HT-29 (cell line): Measurements from ENCODE around the gene CLSTN3. TPM values are rescaled to one million over a fixed set of nuclear protein-coding genes. Genes with fewer than 3 reads are reported as not detected.

ENCODE experiments used
- DNase-seq: peaks from one replicate; pipeline ENCODE4 v3.0.0-alpha.2; 2015; ENCODE audit warnings: low spot score
- total RNA-seq: library from RNA; depleted of rRNA; stranded (reverse); fragments of >200 nt; shearing (Covaris generic); gene quantifications from 2 replicates; pipeline ENCODE4 v1.2.3, GENCODE V29; 2014; rRNA removed

The CLSTN3 gene
- total RNA-seq = 15.3 and 16.9 TPM in 2 replicates

- DNase-seq = peak; percentile 40
Observed at GRCh38 chr12:7129872-7130691, at the start of gene CLSTN3. Gene CLSTN3 (plus strand): TSS chr12:7130371. CDS start chr12:7130649, 278 bp downstream.

DNA sequence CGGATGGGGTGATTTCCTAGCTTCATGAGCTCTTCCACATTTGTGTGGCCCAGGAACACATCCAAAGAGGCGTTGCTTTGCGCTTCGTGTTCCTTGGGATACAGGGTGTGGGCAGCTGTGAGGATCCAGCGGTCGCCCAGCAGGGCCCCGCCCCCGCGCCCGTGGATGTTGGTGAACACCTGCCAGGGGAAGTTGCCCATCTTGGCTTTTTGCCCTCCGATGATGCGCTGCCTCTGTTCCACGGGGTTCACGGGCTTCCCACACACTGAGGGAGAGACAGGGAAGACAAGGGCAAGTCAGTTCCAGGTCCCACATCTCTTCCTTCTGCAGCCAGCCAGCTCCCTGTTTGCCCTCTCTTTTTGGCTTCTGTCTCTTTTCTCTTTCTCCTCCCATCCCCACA lies 49.1 kb upstream of the CLSTN3 start:
- DNase-seq = no peak

- no peak for DNase-seq
Observed at GRCh38 chr12:7083125-7083524, 47.0 kb upstream of the CLSTN3 start.

GRCh38 chr12:7089196-7089871 lies 40.8 kb upstream of the CLSTN3 start:
- DNase-seq = no peak

DNA sequence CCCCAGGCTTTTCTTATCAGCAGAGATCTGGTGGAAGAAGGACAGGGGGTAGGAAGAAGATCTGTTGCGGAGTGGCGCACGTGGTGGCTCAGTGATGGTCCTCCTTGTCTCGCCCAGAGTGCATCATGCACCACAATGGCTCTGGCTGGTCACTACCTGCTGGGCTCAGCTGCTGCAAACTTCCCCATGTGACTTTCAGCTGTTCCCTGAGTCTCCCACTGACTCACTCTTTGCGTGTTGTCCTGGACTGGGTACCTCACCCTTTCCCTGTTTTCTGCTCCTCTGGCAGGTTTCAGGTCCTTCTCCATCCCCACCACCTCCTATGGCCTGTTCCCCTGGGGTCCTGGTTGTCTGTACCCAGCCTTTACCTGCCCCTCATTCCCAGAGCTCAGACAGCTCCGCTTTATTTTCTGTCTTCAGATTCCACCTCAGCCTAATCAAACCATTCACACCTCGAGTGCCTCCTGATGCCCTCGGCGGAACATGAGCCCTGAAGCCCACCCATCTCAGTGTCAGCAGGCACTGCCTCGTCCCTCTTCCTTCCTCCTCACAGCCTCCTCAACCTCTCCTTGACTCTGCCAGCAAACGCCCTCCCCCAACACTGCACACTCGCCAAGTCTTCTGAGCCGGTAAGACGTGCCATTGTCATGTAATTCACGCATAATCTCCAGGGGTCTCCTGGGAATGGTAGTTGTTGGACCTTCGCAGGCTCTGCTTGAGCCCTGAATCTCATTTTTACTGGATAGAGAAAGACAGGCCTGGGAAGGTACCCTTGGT lies 39.8 kb upstream of the CLSTN3 start:
- DNase-seq = no peak

DNA sequence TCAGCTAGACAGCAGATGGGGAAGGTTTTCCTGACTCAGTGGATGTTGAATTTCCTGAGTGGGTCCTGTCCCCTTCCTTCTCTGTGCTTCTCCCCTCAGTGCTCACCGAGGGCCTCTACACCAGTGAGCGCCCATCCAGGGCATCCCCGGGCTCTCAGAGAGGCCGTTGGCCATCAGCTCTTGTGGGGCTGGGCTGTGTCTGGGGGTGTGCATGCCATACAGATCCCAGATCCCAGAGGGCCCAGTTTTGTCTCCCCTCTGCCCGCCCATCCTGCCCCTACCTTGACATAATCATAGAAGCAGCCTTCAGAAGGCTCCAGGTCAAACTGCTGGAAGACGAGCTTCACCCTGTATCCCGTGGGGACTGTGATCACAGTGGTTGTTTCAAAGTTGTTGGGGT lies 39.0 kb upstream of the CLSTN3 start:
- DNase-seq = no peak

DNA sequence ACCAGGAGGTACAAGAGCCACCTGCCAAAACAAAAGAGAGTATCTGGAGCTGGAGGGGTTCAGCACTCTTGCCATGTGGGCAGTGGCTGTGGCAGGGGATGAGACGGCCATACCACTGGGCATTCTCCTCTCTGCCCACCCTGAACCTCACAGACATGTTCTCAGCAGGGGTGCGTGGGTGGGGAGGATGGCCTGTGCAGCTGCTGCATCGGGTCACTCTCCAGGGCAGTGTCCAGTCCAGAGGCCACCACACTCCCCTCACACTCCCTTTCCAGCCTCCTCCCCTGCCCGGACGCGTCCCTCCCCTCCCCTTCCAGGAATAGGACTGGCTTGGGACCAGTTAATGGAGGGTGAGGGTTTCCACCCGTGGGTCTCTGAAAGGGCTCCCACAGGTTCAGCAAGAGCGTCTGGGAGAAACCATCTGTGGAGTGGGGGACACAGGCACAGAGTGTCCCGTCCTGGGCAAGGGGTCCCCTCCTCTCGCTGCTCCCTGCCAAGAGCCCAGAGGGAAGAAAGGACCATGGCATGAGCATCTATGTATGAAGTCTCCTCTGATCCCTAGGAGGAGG lies 38.4 kb upstream of the CLSTN3 start:
- DNase-seq = no peak

- DNase-seq = peak; percentile 58
Observed at GRCh38 chr12:7092229-7092985, 37.8 kb upstream of the CLSTN3 start, which contains the start of gene C1R. Gene C1R (minus strand): TSS chr12:7092445. CDS start chr12:7092388, 57 bp downstream.

DNA sequence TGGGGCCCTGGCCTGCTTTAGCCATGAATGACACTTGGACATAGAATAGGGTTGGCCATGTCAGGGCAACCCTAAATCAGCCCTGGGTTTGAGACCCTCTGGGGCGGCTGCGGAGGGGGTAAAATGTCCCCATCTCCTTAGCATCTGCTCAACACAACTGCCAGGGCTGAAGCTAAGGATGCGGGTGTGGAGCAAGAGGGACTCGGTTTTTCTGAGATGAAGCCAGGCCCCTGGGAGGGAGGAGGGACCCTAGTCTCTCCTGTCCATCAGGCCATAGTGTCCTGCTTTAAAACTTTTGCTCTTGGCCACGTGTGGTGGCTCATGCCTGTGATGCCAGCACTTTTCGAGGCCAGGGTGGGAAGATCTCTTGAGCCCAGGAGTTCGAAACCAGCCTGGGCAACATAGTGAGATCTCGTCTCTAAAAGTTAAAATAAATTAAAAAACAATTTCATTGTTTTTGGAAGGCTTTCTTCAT lies 37.1 kb upstream of the CLSTN3 start:
- no peak for DNase-seq

DNA sequence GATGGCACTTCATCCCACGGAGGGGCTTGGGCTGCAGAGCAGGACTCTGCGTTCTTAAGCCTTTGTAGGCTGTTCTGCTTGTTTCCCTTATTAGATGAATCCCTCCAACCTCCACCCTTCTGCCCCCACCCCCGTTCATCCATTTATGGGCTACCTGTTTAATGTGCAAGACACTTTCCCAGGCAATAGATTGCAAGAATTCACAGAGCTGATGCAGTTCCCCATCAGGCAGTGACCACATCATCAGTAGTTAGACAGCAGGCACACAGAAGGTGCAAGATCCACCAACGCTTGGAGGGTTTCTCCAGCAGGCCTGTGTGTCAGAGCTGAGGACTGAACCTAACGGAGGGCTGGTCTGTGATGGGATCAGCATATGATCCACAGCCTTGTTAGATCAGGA lies 36.7 kb upstream of the CLSTN3 start:
- no peak for DNase-seq

DNA sequence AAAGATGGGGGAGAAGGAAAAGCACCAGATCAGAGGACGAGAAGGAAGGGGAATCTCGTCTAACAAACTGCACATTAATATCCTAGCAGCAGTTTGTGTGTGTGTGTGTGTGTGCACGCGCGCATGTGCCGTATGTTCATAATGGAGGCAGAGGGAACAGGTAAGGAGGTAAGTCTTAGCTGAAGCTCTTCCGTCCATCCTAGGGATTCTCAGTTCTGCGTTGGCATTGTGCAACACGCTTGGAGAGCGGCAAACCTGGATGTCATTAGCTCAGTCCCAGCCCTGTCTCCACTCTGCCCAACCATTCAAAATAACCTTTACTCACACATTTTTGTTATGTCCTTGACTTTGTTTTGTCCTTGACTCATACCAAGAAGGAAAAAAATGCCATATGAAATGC lies 36.3 kb upstream of the CLSTN3 start:
- no peak for DNase-seq

GRCh38 chr12:7096006-7096932 lies 33.9 kb upstream of the CLSTN3 start:
- no peak for DNase-seq

DNA sequence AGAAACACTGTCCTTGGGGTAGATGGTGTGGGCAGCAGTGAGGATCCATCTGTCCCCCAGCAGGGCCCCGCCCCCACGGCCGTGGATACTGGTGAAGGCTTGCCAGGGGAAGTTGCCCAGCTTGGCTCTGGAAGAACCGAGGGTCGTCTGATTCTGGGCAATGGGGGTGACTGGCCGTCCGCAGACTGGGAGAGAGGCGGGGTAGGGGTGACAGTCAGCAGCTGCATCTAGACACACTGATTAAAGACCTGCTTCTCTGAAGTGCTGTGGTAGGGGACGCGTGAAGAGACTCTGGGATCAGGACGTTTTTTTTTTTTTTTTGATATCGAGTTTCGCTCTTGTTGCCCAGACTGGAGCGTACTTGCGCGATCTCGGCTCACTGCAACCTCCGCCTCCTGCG lies 33.2 kb upstream of the CLSTN3 start:
- no peak for DNase-seq

- no peak for DNase-seq
Observed at GRCh38 chr12:7099290-7099996, 30.7 kb upstream of the CLSTN3 start.

DNA sequence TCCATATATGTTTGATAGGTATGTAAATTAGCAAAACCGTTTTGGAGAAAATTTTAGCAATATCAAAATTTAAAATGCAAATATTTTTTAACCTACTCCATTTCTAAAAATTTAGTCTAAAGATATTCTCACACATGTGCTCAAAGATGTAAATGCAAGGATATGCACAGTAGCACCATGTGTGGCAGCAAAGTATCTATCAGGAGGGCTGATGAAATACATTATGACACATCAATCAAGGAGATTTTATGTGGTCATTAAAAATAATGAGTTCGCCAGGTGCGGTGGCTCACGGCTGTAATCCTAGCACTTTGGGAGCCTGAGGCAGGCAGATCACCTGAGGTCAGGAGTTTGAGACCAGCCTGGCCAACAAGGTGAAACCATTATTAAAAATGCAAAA lies 29.9 kb upstream of the CLSTN3 start:
- DNase-seq = no peak

- no peak for DNase-seq
Observed at GRCh38 chr12:7101047-7101693, 29.0 kb upstream of the CLSTN3 start.

DNA sequence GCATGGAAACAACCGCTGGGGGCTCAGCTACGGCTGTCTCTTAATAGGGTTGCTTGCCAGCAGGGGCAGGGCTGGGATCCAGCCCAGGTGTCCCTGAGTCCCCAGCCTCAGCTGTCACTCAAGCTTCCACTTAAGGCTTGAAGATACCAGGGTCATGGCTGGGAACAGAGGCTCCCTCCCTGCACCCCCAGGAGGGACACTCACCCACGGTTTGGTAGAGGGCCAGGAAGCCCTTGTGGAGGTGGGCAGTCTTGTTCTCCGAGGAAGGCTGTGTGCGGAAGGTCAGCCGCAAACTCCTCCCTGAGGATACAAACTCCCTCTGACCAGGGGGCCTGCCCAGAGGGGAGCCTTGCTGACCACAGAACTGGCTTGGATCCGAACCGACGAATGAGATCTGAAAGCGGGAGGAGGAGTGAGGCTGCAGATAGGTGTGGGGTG lies 28.5 kb upstream of the CLSTN3 start:
- no peak for DNase-seq

DNA sequence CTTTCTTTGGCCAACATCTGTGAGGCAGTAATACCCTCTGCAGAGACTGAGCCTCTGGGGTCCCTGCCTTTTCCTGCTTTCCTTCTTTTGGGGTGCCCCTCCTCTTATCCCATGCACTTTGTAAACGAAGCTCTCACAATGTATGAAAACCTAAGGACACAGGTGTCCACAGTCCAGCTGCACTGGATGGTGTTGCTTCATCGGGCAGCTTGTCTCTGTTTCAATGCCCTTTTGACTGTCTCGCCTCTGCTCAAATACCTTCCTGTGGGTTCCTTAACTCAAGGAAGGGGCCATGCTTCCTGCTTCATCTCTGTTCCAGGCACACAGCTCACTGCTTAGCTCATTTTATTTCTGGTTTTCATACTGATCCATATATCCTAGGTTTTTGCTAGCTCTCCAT lies 27.6 kb upstream of the CLSTN3 start:
- DNase-seq = no peak
